A673 (cell line): ENCODE results near the gene MMEL1. TPM values are rescaled to one million over a fixed set of nuclear protein-coding genes. Genes with fewer than 3 reads are reported as not detected.

Experiments
- BruUV-seq: library from RNA; stranded (reverse); fragments of 400-500 nt; replicated peaks from 2 replicates; lab custom pipeline; 2021; lab: Mats Ljungman, UMichigan
- CTCF ChIA-PET: fragments of 300-600 bp; sonication (Branson Sonifier 250); formaldehyde crosslinking; loops from one replicate; lab custom pipeline; 2022; ENCODE audit warnings: antibody characterized with exemption; lab: Charles Lee
- POLR2A ChIA-PET: fragments of 300-600 bp; sonication (Branson Sonifier 250); formaldehyde crosslinking; loops from one replicate; lab custom pipeline; 2022; ENCODE audit warnings: antibody characterized with exemption; ENCODE audit not compliant: low non-redundant PET; lab: Charles Lee
- DNase-seq: peaks from one replicate; pipeline ENCODE4 v3.0.0-alpha.2; 2015; ENCODE audit warnings: low spot score
- H3K27ac ChIP-seq: fragments of 200-600 bp; sonication (generic); 2 replicates; pipeline ENCODE4 v1.5.1; 2016; ENCODE audit warnings: mixed run types, low read depth, mild to moderate bottlenecking, mixed read lengths, antibody characterized with exemption, low read length; ENCODE audit not compliant: poor library complexity, severe bottlenecking
- H3K27me3 ChIP-seq: fragments of 200-600 bp; sonication (generic); replicated peaks from 2 replicates; pipeline ENCODE4 v1.6.1; 2017; ENCODE audit warnings: mixed run types, low read depth, mild to moderate bottlenecking, mixed read lengths, antibody characterized with exemption, low read length; ENCODE audit not compliant: insufficient read depth, poor library complexity
- H3K36me3 ChIP-seq: fragments of 200-600 bp; sonication (generic); 2 replicates; pipeline ENCODE4 v1.6.1; 2016; ENCODE audit warnings: mixed run types, mild to moderate bottlenecking, mixed read lengths, antibody characterized with exemption, low read length; ENCODE audit not compliant: insufficient read depth, poor library complexity, severe bottlenecking
- H3K4me1 ChIP-seq: fragments of 200-600 bp; sonication (generic); 2 replicates; pipeline ENCODE4 v1.6.1; 2017; ENCODE audit warnings: mixed run types, mild to moderate bottlenecking, mixed read lengths, antibody characterized with exemption, low read length; ENCODE audit not compliant: insufficient read depth, poor library complexity, severe bottlenecking
- H3K4me3 ChIP-seq: fragments of 200-600 bp; sonication (generic); 2 replicates; pipeline ENCODE4 v1.5.1; 2016; ENCODE audit warnings: low read depth, mixed run types, mild to moderate bottlenecking, mixed read lengths, low read length; ENCODE audit not compliant: poor library complexity, severe bottlenecking
- H3K9me3 ChIP-seq: fragments of 200-600 bp; sonication (generic); 2 replicates; pipeline ENCODE4 v1.6.1; 2016; ENCODE audit warnings: mixed run types, low read depth, mild to moderate bottlenecking, mixed read lengths, antibody characterized with exemption, low read length; ENCODE audit not compliant: poor library complexity, severe bottlenecking
- EZH2 ChIP-seq: fragments of 200-600 bp; sonication (generic); IDR thresholded peaks from 2 replicates; pipeline ENCODE4 v1.6.1; 2017; ENCODE audit warnings: borderline replicate concordance, low read depth, mild to moderate bottlenecking, mixed read lengths, antibody characterized with exemption, low read length; ENCODE audit not compliant: poor library complexity, severe bottlenecking
- intact Hi-C: fragments of 100-400 bp; cut with micrococcal nuclease; formaldehyde crosslinking; loops from one replicate; pipeline ENCODE4 v1.10.0; 2022; ENCODE audit not compliant: unreplicated experiment
- total RNA-seq: library from RNA; stranded (reverse); gene quantifications from 2 replicates; pipeline ENCODE4 v1.2.3, GENCODE V29; 2021
- TF ChIP-seq, protein P1 (sequence below): fragments of 300-800, 200-600 bp; sonication (generic); conservative IDR thresholded peaks from 2 replicates; pipeline ENCODE4 v1.5.1; 2017; ENCODE audit warnings: low read depth, mild to moderate bottlenecking, antibody characterized with exemption, low read length, moderate library complexity, mixed read lengths

Gene MMEL1
- total RNA-seq, 1 experiment from 2014 or later = not detected

DNA sequence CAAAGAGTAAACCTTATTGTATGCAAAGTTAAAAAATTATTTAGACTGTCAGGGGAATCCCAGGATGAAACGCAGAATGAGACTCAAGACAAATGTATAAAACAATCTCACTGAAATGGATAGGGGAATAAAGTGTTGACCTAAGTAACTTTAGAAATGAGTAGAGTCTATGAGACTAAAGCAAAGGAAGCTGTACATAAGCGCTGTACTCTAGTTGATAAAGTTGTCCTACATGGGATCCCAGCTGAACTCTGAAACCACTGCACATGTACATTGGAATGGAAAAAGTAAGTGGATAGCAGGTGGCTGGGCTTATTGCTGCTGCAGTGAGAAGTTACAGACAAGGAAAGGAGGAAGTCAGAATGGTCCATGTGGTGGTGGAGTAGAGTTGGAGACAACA lies 18.7 kb downstream of the MMEL1 start:
- H3K36me3 ChIP-seq = no peaks in the 10 kb centered on the region
- BruUV-seq = no TSS peak
- TF ChIP-seq EZH2 = no peak
- TF ChIP-seq, protein P1, sequence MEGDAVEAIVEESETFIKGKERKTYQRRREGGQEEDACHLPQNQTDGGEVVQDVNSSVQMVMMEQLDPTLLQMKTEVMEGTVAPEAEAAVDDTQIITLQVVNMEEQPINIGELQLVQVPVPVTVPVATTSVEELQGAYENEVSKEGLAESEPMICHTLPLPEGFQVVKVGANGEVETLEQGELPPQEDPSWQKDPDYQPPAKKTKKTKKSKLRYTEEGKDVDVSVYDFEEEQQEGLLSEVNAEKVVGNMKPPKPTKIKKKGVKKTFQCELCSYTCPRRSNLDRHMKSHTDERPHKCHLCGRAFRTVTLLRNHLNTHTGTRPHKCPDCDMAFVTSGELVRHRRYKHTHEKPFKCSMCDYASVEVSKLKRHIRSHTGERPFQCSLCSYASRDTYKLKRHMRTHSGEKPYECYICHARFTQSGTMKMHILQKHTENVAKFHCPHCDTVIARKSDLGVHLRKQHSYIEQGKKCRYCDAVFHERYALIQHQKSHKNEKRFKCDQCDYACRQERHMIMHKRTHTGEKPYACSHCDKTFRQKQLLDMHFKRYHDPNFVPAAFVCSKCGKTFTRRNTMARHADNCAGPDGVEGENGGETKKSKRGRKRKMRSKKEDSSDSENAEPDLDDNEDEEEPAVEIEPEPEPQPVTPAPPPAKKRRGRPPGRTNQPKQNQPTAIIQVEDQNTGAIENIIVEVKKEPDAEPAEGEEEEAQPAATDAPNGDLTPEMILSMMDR = no peak
- no peak for DNase-seq
- POLR2A ChIA-PET = no interaction called here
- H3K4me1 ChIP-seq = peaks cover 4% of the 10 kb centered on the region
- H3K27me3 ChIP-seq = peaks cover 10% of the 10 kb centered on the region
- H3K27ac ChIP-seq = no peak overlapping the region
- CTCF ChIA-PET = no interaction called here
- intact Hi-C loops = no loop called here
- no peak overlapping the region for H3K4me3 ChIP-seq
- H3K9me3 ChIP-seq = no peaks in the 10 kb centered on the region

DNA sequence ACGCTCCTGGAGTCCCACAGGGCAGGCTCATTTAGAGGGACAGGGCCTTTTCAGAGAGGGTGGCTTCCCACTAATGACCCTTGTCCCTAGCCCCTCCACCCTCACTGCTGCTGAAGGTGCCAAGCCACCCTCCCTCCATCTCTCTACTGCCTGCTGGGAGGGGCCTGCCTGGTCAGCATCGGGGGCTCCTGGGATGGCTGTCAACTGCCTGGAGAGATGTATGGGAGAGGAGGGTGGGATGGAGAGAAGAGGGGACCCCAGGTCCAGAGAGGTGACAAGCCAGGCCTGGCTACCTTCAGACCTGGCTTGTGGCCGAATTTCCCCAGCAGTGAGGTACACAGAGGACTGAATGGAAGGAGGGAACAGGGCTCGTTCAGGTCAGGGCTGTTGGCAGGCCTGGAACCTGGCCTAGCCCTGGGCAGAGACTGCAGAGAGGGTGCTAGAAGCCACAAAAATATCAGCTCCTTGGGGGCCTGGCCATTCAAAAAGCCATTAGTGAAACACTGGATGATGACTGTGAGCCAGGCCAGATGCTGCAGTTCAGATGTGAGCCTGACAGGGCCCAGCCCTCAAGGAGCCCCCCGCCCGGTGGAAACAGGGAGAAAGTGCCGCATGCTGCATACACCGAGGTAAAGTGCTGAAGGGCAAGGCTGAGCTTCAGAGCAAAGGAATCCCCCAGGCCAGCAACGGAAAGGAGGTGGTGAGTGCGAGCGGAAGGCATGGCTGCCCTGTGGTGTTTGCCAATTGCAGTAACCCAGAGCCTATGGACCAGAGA lies 20.0 kb downstream of the MMEL1 start:
- H3K4me3 ChIP-seq = no peak overlapping the region
- TF ChIP-seq, protein P1 = no peak
- TF ChIP-seq EZH2 = no peak
- intact Hi-C loops = no loop called here
- ChIA-PET CTCF (no interaction called here), POLR2A (no interaction called here)
- H3K27ac ChIP-seq = no peak overlapping the region
- no TSS peak for BruUV-seq
- H3K27me3 ChIP-seq = no peaks in the 10 kb centered on the region
- H3K36me3 ChIP-seq = no peaks in the 10 kb centered on the region
- H3K4me1 ChIP-seq = peaks cover under 1% of the 10 kb centered on the region
- DNase-seq = no peak
- no peaks in the 10 kb centered on the region for H3K9me3 ChIP-seq

DNA sequence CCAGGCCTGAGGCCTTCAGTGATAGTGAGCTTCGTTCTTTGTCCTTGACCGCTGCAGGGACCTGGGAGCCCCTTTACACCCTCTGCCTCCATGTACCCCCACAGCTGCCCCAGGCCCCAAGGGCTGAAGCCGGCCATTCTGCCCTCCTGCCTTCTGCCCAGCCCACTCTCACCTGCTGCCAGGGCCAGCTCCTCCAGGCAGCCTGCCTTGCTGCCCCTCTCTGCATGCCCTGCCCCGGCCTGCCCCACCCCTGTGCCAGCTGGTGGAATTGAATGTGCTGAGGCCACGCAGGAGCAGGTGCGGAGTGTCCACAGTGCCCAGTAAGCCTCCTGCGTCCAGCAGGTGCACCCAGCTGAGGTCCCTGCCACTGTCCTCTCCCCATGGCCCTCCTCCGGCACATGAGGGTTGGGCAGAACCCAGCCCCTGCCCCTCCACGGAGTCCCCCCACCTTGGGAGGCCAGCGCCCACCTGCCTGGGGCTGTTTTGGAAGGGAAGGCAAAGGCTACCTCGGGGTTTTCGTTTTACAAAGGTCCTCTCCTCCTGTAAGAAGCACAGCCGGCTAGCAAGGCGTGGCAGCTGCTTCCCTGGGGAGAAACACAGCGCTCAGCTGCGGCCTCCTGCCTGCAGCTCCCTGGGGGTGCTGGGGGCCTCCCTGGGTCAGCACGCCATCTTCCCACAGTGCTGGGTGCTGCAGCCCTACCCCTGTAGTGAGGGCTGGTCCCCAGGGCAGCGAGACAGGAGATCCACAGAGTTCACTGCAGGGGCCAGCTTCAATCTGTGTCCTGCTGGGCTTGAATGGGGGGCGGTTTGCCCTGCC lies 21.0 kb downstream of the MMEL1 start:
- intact Hi-C loops = no loop called here
- no peak for TF ChIP-seq EZH2
- TF ChIP-seq, protein P1 = no peak
- Histone ChIP-seq H3K36me3 (no peaks in the 10 kb centered on the region), H3K9me3 (no peaks in the 10 kb centered on the region), H3K27ac (no peak overlapping the region), H3K4me1 (no peaks in the 10 kb centered on the region), H3K27me3 (no peaks in the 10 kb centered on the region), H3K4me3 (no peak overlapping the region)
- ChIA-PET POLR2A (no interaction called here), CTCF (no interaction called here)
- BruUV-seq = no TSS peak
- no peak for DNase-seq
